HG02798 (cell line): ENCODE measurements around the gene ZFHX3.

ENCODE experiments used
- ATAC-seq: cut with Tn5 transposase; IDR thresholded peaks from one replicate; pipeline ENCODE4 v1.9.1; 2021; ENCODE audit warnings: mild to moderate bottlenecking; ENCODE audit not compliant: unreplicated experiment, poor library complexity

Gene ZFHX3

DNA sequence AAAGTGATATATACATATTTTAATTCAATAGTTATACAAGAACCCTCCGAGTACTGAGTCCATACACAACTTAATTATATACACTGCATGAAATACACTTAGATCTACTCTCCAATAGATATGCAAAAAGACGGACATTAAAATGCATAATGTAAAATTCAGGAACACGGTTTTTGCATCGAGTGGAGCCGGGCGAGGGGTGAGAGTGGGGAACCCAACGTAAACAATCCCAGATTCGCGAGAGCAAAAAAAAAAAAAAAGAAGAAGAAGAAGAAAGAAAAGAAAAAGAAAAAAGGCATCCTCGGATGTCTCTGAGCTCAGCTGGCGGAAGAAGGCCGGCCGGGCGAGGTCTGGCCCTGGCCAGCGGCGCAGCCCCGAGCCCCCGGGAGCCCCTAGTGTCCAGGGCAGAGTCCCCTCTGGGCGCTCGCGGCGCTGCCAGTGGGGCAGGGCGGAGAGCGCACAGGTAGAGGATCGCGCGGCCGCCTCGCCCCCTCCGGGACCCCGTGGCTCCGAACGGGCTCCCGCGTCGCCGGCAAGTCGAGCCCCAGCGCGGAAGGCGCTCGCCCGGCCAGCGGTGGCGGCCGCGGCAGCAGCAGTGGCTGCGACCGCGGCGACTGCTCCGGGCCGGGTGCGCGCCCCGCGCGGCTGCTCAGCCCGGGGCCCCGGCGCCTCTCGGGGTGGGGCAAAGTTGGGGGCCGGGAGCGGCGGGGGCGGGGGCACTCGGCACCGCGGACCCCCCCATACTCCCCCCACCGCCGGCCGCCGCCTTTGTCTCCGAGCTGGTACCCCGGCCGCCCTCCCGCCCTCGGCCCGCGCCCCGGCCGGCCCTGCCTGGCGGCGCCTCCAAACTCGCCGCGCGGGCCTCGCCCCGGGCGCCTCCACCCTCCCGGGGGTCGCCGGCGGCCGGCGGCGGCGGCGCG, 9.6 kb upstream of the ZFHX3 start:
- ATAC-seq, result peak; percentile 58

DNA sequence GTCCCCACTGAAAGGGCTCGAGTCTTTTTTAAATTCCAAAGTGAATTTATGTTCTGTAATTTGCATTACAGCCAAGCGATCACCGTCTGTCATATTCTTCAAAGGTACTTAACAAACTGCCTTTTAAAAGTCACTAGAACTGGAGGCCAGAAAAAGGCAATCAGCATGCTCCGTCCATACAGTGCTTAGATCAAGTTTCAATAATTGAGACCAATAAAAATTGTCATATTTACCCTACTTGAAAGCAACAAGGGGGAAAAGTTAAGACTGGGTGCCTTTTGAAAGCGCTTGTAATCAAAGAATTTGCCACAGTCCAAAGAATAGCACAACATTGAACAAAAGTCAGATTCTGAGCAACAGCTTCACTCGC, 9.0 kb upstream of the ZFHX3 start:
- no peak for ATAC-seq

GRCh38 chr16:73056448-73056847, 8.5 kb upstream of the ZFHX3 start:
- no peak for ATAC-seq

DNA sequence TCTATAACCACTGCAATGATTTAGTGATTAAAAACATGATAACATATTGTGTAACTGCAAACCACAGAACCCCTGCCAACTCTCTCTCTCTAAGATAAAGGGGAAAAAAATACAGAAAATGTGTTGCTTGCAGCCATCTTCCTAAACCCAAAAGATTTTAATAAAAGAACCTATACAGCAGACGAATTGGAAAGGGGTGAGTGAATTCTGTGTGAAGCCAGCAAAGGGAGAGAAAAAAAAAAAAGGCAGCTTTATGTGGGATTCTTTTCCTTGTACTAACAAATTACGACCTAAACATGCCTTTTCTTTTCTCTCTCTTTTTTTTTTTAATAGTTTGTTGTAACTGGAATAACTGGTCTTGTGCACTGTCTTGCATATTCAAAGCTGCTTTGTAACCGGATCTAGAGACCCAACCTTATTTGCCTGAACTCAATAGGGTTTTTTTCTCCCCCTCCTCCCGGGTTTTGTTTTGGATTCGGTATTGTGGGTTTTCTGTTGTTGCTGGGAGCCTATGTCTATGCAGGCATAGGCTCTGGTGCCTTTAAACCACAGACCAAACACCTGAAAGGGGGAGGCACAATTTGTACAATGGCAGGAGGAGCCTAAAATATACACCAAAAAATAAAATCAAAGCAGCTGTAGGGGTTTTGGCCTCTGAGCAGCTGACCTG, 7.0 kb upstream of the ZFHX3 start:
- ATAC-seq, result no peak

- ATAC-seq, result no peak
These were observed 6.5 kb upstream of the ZFHX3 start for GRCh38 chr16:73054498-73054812.

DNA sequence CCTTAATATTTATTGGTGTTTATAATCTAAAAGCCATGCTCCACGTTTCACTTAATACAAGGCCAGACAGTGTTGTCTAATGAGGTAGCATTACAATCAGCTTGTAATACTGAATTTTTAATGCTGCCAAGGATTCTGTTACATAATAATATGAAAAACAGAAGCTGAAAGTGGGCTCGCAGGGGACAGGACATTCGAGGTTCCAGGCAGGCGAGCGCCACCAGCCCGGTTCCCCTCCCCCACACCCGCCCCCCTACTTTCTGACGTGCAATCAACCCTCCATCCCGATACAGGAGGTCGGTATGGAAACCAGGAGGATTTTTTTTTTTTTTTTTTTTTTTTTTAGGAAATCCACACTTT, 6.2 kb upstream of the ZFHX3 start:
- ATAC-seq, result no peak

GRCh38 chr16:73053364-73054124, 5.6 kb upstream of the ZFHX3 start:
- ATAC-seq, result no peak

- ATAC-seq, result no peak
These were observed 5.1 kb upstream of the ZFHX3 start for GRCh38 chr16:73053038-73053363.

GRCh38 chr16:73052576-73052975, 4.6 kb upstream of the ZFHX3 start:
- no peak for ATAC-seq

GRCh38 chr16:73051961-73052360, 4.0 kb upstream of the ZFHX3 start:
- no peak for ATAC-seq

DNA sequence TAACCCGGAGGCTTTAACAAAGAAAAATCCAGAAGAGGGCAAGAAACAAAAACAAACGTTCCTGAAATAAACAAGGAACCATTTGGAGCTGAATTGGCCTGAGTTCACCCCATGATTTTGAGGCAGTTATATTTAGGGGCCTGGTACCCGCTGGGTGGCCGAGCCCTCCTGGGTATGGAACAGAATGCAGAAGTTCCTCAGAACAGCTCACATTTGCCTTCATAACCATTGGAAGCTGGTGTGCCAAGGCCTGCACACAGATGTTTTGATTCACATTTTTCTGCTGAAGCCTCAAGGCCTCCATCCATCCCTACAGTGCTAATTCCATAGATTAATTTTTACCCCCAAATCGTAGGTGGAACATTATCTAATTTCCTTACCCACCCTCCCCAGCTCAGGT, 3.3 kb upstream of the ZFHX3 start:
- ATAC-seq, result no peak

DNA sequence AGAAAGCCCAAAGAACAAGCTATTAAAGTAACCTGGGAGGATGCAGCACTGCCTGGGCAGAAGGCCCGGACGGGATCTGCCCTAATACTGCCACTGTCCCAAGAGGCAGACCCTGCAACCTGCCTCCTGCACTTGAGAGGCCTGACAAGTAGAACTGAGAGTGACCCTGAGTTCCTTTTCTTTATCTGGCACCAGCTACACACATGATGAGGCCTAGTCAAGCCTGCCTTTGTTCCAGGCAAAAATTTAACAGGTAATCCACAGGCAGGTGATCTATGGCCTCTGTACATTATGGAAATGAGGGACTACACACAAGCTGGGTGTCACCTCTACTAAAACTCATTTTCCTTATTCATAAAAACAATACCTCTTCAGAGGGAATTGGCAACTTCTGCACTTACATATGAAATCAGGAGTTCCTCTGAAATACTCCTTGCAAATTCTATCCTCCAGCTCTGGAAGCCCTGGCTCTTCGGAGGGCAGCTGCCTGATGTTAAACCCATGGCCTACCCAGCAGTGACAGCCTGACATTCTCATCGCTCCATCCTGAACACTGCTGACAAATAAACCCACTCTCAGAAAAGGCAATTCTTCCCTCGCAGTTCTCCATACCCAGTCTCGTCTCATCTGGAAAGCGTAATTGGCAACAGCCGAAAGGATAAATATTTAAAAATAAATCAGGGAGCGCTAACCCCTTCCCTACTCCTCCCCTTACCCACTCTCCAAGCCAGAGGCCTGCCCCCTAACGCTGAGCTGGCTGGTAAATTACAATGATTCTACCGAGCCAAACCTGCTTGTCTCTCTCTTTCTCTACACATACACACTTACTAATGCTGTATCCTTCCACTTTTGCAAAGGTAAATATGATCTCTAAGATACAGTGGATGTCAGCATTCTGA, 2.5 kb upstream of the ZFHX3 start:
- no peak for ATAC-seq

DNA sequence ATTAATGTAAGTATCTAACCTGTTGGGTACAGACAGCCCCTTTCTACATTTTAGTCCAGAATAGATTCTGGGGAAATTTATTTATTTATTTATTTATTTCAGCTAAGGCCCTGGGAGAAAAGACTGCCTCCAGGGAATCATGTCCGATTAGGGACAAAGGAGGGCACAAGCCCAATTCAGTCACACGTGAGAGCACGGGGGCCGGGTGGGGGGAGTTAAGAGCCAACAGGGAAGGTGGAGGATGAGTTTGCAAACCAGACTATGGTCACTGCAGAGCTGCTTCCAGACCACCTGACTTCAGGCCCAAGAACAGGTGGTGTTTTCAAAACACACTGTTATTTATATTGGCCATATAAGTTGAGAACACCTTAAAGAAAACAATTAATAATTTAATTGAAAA, 1.6 kb upstream of the ZFHX3 start:
- no peak for ATAC-seq

GRCh38 chr16:73049091-73049490, 1.2 kb upstream of the ZFHX3 start:
- no peak for ATAC-seq

GRCh38 chr16:73048292-73049080, 558 bp upstream of the ZFHX3 start:
- no peak for ATAC-seq

- ATAC-seq, result no peak
These were observed 750 bp downstream of the ZFHX3 start for GRCh38 chr16:73047221-73047535.

DNA sequence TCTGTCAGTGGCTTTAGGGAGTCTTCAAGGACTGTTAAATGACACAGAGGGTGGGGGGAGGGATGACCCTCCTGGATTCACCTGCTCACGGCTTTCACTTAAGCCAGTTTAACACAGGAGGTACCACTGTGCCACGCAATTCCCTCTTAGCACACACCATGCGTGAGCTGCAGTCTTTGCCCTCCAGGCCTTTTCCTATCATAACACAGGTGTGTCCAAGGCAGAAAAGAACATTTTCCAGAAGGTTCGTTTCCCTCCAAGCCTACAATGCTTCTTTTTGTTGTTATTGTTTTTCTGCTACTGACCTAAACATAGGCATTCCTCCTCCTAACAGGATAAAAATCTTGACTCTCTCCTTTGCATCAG, 1.1 kb downstream of the ZFHX3 start:
- ATAC-seq, result no peak

DNA sequence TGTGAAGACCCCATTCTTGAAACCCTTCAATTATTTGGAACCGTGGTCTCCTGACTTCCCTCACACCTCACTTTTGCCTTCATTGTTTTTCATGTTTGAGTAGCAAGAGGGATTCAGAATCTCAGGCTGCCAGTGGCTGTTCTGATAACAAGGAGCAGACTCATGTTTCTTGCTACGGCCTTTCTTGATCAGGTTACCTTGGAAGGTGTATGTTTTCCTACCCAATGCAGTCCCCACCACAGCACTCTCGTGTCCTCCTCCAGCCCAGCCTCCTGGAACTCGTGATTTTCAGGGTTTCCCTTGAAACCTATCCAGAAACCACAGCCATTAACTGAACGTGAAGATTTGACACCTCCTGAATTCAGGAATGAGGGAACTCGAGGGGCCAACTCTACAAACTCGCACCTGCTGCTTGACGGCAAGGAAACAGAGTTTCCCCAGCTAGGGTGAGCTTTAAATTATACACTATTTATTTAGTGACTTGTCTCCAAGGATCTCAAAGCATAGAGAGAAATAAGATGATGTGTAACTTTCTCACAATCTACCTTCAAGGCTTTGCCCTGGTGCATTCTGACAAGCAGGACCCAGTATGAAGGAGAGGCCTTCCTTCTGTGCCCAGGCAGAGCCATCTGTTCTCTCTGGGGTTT, 1.6 kb downstream of the ZFHX3 start:
- no peak for ATAC-seq

DNA sequence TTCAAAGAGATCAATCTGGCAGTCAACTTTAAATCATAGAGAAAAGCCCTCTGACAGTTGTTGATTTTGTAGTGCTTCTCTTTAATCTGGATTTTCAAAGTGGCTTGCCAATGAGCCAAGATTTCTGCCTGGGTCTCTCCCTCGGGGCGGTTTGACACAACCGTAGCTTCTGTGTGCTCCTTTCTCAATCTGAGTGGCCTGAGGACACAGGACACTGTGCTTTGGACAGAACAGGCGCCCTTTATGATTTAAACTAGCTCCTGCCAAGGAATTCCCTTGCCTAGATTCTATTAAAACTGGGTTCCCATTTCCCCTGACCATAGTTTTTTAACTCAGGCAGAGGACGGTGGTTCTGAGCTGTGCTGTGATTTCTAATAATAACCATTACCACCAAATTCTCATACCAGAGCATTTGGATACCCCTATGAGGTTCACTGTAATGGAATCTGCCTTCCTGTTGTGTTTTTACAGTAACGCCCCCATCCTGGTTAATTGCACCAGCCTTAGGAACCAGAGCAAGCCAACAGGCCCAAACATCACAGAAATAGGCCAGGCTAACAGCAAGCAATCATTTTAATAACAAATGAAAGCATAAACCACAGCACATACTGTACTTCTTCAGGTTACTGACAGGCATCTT, 4.0 kb downstream of the ZFHX3 start:
- ATAC-seq, result no peak
